Measurements from ENCODE around the gene NMNAT3.

The NMNAT3 gene

DNA sequence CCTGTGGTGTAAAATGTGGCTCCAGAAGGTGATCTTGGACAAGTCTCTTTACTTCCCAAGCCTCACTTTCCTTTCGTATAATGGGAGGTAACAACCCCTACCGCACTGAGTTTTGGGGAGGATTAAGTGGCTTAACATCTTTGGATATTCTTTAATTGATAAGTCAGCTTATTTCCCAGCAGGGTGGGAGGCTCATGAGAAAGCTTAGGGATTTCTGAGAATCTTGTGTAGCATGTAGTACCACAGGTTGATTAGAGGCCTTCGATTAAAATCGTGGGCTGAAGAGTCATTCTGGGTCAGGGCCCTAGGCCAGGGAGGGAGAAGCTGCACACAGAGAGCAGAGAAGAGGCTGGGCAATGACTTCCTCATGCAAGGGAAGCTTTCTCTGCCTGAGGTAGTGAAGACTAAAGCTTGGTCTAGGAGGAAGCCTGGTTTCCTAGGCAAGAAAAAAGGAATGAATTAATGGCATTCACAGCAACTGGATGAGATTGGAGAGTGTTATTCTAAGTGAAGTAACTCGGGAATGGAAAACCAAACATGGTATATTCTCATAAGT lies 1.5 kb upstream of the NMNAT3 start:
- H3K9me2 ChIP-seq (replicated peaks; ENCODE audit: control insufficient read depth, low read length), result no peaks in the 10 kb centered on the region
- no peak overlapping the region for H3K4me2 ChIP-seq (ENCODE audit: low read length)
- no peaks in the 10 kb centered on the region for H3F3A ChIP-seq (ENCODE audit: control insufficient read depth, insufficient read depth)
- no peaks in the 10 kb centered on the region for H3K36me3 ChIP-seq (ENCODE audit: control insufficient read depth, low read length)
- H3K27ac ChIP-seq (ENCODE audit: low read depth, low read length), result no peak overlapping the region
- H3K4me3 ChIP-seq (ENCODE audit: low read length), result no peak overlapping the region
- H3K79me2 ChIP-seq (ENCODE audit: control insufficient read depth, low read length), result no peaks in the 10 kb centered on the region
- H4K20me1 ChIP-seq (ENCODE audit: control insufficient read depth, insufficient read depth, low read depth, low read length), result no peaks in the 10 kb centered on the region
- no peaks in the 10 kb centered on the region for H3K4me1 ChIP-seq (ENCODE audit: control insufficient read depth, low read length)
- TF ChIP-seq EZH2phosphoT487 (IDR thresholded peaks at IDR 0.05; ENCODE audit: borderline replicate concordance, low read length), result no peak
- TF ChIP-seq, protein P1, sequence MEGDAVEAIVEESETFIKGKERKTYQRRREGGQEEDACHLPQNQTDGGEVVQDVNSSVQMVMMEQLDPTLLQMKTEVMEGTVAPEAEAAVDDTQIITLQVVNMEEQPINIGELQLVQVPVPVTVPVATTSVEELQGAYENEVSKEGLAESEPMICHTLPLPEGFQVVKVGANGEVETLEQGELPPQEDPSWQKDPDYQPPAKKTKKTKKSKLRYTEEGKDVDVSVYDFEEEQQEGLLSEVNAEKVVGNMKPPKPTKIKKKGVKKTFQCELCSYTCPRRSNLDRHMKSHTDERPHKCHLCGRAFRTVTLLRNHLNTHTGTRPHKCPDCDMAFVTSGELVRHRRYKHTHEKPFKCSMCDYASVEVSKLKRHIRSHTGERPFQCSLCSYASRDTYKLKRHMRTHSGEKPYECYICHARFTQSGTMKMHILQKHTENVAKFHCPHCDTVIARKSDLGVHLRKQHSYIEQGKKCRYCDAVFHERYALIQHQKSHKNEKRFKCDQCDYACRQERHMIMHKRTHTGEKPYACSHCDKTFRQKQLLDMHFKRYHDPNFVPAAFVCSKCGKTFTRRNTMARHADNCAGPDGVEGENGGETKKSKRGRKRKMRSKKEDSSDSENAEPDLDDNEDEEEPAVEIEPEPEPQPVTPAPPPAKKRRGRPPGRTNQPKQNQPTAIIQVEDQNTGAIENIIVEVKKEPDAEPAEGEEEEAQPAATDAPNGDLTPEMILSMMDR (IDR thresholded peaks at IDR 0.05; ENCODE audit: low read depth, low read length, poor library complexity, severe bottlenecking), result no peak
- no peaks in the 10 kb centered on the region for H3K9me3 ChIP-seq (ENCODE audit: control insufficient read depth, insufficient read depth, low read length)
- H3K27me3 ChIP-seq (ENCODE audit: control insufficient read depth, low read length), result no peaks in the 10 kb centered on the region

DNA sequence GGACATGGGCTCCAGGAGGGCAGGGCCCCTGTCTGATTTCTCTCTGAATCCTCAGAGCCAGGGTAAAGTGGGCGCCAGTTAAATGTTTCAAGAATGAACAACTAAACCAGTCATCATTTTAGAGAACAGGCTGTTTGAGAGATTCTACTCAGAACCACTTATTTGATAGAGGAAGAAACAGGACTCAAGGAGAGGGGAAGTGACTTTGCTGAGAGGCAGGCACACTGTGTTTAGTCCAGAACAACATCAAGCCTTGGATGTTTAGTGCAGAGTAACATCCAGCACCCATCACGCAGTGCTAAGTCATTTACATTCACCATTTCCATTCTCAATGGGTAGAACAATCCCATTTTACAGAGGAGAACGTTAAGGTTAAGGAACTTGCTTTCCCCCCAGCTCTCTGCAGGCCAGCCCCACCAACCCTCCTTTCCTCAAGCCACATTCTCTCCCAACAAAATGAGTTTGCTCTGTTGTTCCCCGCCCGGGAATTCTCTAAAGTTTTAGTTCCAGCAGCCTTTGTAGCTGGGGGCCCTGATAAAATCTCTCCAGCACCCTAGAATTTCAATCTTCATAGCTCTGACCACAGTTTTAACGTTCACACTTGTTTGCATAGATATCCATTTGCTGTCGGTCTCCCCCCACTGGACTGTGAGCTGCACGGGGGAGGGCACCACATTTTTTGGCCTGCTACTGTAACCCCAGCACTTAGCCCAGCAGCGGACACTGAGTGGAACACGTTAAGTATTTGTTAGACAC lies 962 bp downstream of the NMNAT3 start:
- Histone ChIP-seq H3K4me1 (ENCODE audit: control insufficient read depth, low read length) (no peaks in the 10 kb centered on the region), H3F3A (ENCODE audit: control insufficient read depth, insufficient read depth) (no peaks in the 10 kb centered on the region), H3K4me2 (ENCODE audit: low read length) (no peak overlapping the region; the same call in 1 of the 2 replicates), H4K20me1 (ENCODE audit: control insufficient read depth, insufficient read depth, low read depth, low read length) (no peaks in the 10 kb centered on the region), H3K4me3 (ENCODE audit: low read length) (no peak overlapping the region), H3K27me3 (ENCODE audit: control insufficient read depth, low read length) (no peaks in the 10 kb centered on the region), H3K9me2 (replicated peaks; ENCODE audit: control insufficient read depth, low read length) (no peaks in the 10 kb centered on the region), H3K27ac (ENCODE audit: low read depth, low read length) (no peak overlapping the region), H3K9me3 (ENCODE audit: control insufficient read depth, insufficient read depth, low read length) (no peaks in the 10 kb centered on the region), H3K36me3 (ENCODE audit: control insufficient read depth, low read length) (no peaks in the 10 kb centered on the region), H3K79me2 (ENCODE audit: control insufficient read depth, low read length) (no peaks in the 10 kb centered on the region)
- TF ChIP-seq, protein P1 (IDR thresholded peaks at IDR 0.05; ENCODE audit: low read depth, low read length, poor library complexity, severe bottlenecking), result no peak

DNA sequence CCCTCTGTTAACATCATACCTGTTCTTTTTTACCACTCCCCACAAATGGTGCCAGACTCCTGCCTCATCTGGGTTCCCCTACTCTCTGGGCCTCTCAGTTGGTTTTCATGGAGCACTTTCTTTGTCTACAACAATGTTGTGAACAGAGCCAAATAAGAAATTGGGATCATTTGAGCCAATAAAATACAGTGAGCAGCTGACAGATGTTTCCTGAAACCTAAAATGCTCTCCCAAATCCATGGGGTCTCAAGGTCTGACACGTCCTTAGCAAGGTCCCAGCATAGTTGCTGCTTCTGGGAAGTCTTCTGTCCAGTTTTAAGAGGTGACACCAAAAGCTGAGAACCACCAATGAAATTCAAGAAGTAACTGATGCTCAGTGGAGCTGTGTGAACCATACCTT lies 1.7 kb downstream of the NMNAT3 start:
- H3K4me2 ChIP-seq (ENCODE audit: low read length), result no peak overlapping the region
- H3K4me3 ChIP-seq (ENCODE audit: low read length), result no peak overlapping the region
- H3K9me2 ChIP-seq (replicated peaks; ENCODE audit: control insufficient read depth, low read length), result no peaks in the 10 kb centered on the region
- no peaks in the 10 kb centered on the region for H3K79me2 ChIP-seq (ENCODE audit: control insufficient read depth, low read length)
- no peaks in the 10 kb centered on the region for H3K9me3 ChIP-seq (ENCODE audit: control insufficient read depth, insufficient read depth, low read length)
- no peaks in the 10 kb centered on the region for H3F3A ChIP-seq (ENCODE audit: control insufficient read depth, insufficient read depth)
- H3K27ac ChIP-seq (ENCODE audit: low read depth, low read length), result no peak overlapping the region
- H3K27me3 ChIP-seq (ENCODE audit: control insufficient read depth, low read length), result no peaks in the 10 kb centered on the region
- no peaks in the 10 kb centered on the region for H4K20me1 ChIP-seq (ENCODE audit: control insufficient read depth, insufficient read depth, low read depth, low read length)
- TF ChIP-seq, protein P1 (IDR thresholded peaks at IDR 0.05; ENCODE audit: low read depth, low read length, poor library complexity, severe bottlenecking), result no peak
- TF ChIP-seq EZH2phosphoT487 (IDR thresholded peaks at IDR 0.05; ENCODE audit: borderline replicate concordance, low read length), result no peak
- no peaks in the 10 kb centered on the region for H3K4me1 ChIP-seq (ENCODE audit: control insufficient read depth, low read length)
- H3K36me3 ChIP-seq (ENCODE audit: control insufficient read depth, low read length), result no peaks in the 10 kb centered on the region
